Breast epithelium (tissue), 3 donors: Measurements from ENCODE around the gene MOGAT1.

Source experiments
- CTCF ChIP-seq, 3 donors: fragments of 450-650 bp; IDR thresholded peaks; one replicate each; pipeline ENCODE4 v1.5.1; 2016 to 2017; ENCODE audit warnings: antibody characterized with exemption in 3 of 3, mild to moderate bottlenecking in 3 of 3, moderate library complexity in 3 of 3
- POLR2A ChIP-seq: fragments of 450-650 bp; IDR thresholded peaks from one replicate; pipeline ENCODE4 v1.6.1; 2016; ENCODE audit warnings: antibody characterized with exemption, mild to moderate bottlenecking, moderate library complexity

- TF ChIP-seq CTCF (IDR thresholded peaks at IDR 0.05): no peak
- no peak for TF ChIP-seq POLR2A
Observed at GRCh38 chr2:222621893-222622292, 49.6 kb upstream of the MOGAT1 start.
